HG03175 (cell line): ENCODE measurements around the gene DES.

Source experiments
- ATAC-seq: cut with Tn5 transposase; IDR thresholded peaks from one replicate; pipeline ENCODE4 v1.9.1; 2021; ENCODE audit warnings: mild to moderate bottlenecking, moderate library complexity; ENCODE audit not compliant: unreplicated experiment

The DES gene

GRCh38 chr2:219419012-219419324 lies 791 bp downstream of the DES start:
- ATAC-seq, result no peak

- ATAC-seq, result no peak
These were observed 1.4 kb downstream of the DES start for GRCh38 chr2:219419331-219420197.

GRCh38 chr2:219420687-219421086 lies 2.5 kb downstream of the DES start:
- no peak for ATAC-seq

GRCh38 chr2:219421323-219421722 lies 3.1 kb downstream of the DES start:
- no peak for ATAC-seq

GRCh38 chr2:219422952-219423534 lies 4.9 kb downstream of the DES start:
- no peak for ATAC-seq

- no peak for ATAC-seq
These were observed 5.6 kb downstream of the DES start for GRCh38 chr2:219423652-219424377.

- no peak for ATAC-seq
These were observed 7.3 kb downstream of the DES start for GRCh38 chr2:219425238-219426067.

- ATAC-seq, result no peak
These were observed 7.9 kb downstream of the DES start for GRCh38 chr2:219426068-219426443.

- ATAC-seq, result no peak
These were observed 8.5 kb downstream of the DES start for GRCh38 chr2:219426534-219427136.

- no peak for ATAC-seq
These were observed 10.3 kb downstream of the DES start for GRCh38 chr2:219428469-219428868.

GRCh38 chr2:219429958-219430606 lies 11.9 kb downstream of the DES start:
- no peak for ATAC-seq

GRCh38 chr2:219430633-219431615 lies 12.7 kb downstream of the DES start:
- no peak for ATAC-seq

- ATAC-seq, result no peak
These were observed 15.7 kb downstream of the DES start for GRCh38 chr2:219433666-219434467.

GRCh38 chr2:219434468-219434717 lies 16.2 kb downstream of the DES start:
- ATAC-seq, result no peak

GRCh38 chr2:219434718-219435525 lies 16.7 kb downstream of the DES start, which contains the start of gene SPEG:
Gene SPEG, plus strand, starts transcription at chr2:219434843. Its CDS starts 135 bp downstream, at chr2:219434978.
- ATAC-seq, result no peak

GRCh38 chr2:219435701-219436100 lies 17.5 kb downstream of the DES start:
- no peak for ATAC-seq

- no peak for ATAC-seq
These were observed 18.3 kb downstream of the DES start for GRCh38 chr2:219436491-219436890.

GRCh38 chr2:219437141-219437540 lies 19.0 kb downstream of the DES start:
- no peak for ATAC-seq
